NCI-H1694 (cell line): ENCODE measurements around the gene BRSK1.

ENCODE experiments used
- DNase-seq: peaks from one replicate; lab custom pipeline; 2025; lab: John Stamatoyannopoulos, UW

BRSK1 gene

GRCh38 chr19:55283548-55284377 lies at the start of gene BRSK1:
Gene BRSK1, plus strand, starts transcription at chr19:55283997. Its CDS starts 446 bp downstream, at chr19:55284443.
- peak; percentile 75 for DNase-seq

DNA sequence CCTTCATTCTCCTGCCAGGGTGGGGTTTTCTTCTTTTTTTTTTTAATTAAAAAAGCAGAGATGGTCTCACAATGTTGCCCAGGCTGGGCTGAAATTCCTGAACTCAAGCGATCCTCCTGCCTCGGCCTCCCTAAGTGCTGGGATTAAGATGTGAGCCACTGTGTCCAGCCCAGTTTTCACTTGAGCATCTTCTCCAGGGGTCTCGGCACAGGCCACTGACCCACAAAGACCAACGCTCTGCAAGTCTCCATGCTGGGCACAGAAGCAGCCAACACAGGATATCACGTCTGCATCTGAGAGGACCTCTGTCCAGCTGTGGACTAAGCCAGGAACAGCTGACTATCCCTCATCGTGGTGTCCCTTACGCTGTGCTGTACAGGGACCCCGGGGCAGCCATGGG lies 45.8 kb upstream of the BRSK1 start:
- no peak for DNase-seq

DNA sequence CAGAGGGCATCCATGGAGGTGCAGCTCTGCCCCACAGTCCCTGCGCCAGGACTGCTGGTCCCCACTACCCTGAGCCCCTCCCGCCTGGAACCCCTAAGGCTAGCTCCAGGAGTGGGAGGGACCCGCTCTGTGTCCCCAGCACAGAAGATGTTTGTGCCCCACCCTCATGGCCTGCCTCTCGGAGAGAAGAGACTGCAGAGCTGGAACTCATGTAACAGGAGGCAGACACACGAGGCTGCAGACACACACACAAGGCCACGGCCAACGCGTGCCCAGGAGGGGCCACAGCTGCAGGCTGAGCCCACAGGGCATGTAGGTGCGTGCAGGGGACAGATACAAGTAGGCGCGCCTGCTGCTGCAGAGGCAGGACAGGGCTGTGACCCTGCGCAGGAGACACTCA lies 44.8 kb upstream of the BRSK1 start:
- no peak for DNase-seq

GRCh38 chr19:55240713-55241020 lies 43.1 kb upstream of the BRSK1 start:
- no peak for DNase-seq

GRCh38 chr19:55241143-55241934 lies 42.5 kb upstream of the BRSK1 start:
- no peak for DNase-seq

GRCh38 chr19:55241935-55242464 lies 41.8 kb upstream of the BRSK1 start:
- DNase-seq, result no peak

- no peak for DNase-seq
Measured at GRCh38 chr19:55242517-55242916, 41.3 kb upstream of the BRSK1 start.

GRCh38 chr19:55244004-55244680 lies 39.7 kb upstream of the BRSK1 start:
- no peak for DNase-seq

GRCh38 chr19:55245236-55245904 lies 38.4 kb upstream of the BRSK1 start:
- no peak for DNase-seq

DNA sequence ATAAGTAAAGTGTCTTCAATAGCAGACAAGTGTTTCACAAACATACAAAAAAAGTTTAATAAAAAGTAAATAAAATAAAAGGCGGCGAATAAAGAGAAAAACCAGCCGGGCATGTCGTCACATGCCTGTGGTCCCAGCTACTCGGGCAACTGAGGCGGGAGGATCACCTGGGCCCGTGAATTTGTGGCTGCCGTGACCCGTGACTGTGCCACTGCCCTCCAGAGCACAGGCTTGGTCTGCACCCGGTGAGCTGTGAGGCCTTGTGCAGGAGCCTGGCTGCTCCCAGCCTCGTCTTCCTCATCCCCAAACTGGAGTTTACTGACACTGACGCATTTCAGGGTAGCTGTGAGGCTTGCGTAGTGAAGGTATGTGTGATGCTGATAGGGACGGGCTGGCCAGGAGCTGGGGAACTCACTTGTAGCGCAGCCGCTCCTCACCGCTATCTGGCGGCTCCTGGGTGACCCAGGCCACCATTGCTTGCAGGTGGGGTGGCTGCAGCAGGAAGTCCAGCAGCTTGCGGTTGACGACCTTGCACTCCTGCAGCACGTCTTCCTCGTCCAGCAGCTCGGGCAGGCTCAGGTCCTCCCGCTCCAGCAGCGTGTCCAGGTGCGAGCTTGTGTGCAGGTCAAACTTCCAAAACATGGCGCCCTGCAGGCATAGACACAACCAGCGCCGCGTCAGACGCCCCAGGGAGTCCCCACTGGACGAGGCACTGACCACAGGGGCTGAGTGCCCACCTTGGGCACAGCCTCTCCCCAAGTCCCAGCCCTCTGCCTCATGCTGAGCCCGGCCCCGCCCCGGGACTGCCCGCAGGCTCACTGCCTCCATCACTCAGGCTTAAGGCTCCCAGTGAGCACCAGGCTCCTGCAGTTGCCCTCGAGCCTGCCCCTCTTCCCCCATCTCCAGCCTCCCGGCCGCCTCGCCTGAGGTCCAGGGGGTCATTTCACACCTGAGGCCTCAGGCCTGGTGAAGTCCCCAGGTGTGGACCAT lies 37.0 kb upstream of the BRSK1 start:
- DNase-seq, result no peak

- no peak for DNase-seq
Measured at GRCh38 chr19:55247621-55248099, 36.1 kb upstream of the BRSK1 start.

DNA sequence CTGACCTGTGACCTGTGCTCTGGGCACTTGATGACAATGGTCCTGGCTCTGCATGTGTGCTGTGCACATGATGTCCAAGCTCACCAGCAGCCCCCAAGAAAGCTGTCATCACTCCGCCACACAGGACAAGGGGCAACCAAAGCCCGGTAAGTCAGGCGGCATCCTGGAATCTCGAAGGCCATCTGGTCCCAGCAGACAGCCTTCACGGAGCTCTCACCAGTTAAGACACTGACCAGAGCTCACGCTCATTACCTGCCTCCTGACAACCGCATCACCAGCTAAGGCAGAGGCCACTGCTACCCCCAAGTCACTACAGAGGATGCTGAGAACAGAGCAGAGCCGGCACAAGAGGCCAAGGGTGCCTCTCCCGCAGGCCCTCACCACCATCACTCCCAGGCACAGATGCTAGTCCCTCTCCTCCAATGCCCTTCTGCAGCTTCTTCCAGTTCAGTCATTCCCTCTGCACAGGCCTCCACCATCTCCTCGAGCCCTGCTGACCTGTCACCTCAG lies 35.6 kb upstream of the BRSK1 start:
- no peak for DNase-seq

DNA sequence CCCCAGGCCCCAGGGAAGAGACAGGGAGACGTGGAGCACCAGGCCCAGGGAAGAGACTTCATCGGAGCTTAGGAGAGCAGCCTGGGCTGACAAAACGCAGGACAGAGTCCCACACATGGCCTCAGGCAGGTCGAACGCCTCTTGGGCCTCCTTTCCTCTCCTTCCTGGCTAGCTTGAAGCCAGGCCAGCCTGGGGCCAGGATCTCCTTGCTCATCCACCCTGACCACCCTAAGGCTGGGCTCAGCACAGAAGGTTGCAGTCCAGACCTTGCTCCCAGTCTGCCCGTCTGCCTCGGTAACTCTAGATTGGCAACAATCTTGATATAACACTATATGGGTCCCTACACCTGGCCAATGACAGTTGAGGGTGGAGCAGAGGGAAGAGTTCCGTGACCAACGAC lies 35.1 kb upstream of the BRSK1 start:
- DNase-seq, result no peak

DNA sequence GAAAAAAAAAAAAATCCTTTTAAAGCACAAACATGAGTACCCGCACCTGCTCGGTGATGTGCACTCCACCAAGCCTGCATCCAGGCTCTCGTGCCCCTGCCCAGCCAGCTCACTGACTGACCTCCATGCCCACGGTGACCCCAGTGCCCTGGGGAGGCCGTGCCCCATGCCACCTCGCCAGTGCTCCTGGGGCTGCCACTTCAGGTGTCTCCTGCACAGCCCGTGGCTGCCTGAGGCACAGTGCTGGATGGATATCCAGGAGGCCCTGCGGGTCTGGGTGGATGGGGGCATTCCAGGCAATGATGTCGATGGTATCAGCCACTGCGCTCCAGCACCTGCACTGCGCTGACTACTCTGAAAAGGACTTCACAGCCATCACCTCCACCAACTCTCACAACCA lies 34.0 kb upstream of the BRSK1 start:
- DNase-seq, result no peak

DNA sequence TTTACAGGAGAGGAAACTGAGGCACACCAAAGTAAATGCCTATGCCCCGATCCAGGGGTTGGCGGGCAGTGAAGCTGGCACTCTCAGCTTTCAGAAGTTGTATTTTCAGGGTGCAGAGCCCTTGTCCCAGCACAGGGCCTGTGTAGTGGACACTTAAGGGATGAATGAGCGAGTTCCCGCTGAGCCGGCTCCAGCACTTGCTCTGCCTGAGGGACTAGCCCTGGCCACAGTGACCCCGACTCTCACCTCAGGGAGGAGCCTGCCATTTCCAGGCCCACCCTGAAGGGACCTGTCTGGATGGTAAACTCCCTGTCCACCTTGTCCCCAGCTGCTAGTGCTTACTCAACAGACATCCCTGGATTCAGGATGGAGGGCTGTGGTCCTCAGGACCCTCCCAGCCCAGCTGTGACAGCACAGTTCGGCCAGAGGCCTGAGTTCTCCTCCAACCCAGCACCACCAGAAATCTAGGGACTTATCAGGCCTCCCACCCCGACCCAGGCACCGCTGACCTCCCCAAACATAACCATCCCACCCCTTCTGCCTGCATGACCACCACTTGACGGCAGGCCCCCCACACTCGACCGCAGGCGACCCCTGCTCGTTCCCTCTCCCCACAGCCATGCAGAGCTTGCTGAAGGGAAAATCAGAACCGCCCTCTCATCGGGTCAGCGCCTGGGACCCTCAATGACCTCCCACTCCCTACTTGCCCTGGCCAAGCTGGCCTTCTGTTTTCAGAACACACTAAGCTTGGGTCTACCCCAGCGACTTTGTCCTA lies 33.3 kb upstream of the BRSK1 start:
- DNase-seq, result no peak

- no peak for DNase-seq
Measured at GRCh38 chr19:55251341-55252081, 32.3 kb upstream of the BRSK1 start.

GRCh38 chr19:55252760-55253663 lies 30.8 kb upstream of the BRSK1 start:
- DNase-seq, result no peak
